GM11168 (cell line): ENCODE measurements around the gene GAS7.

Experiments
- in situ Hi-C: fragments of 300-500 bp; cut with MboI; formaldehyde crosslinking; loops from one replicate; pipeline ENCODE4 v1.12.0; 2022; ENCODE audit warnings: low sequenced_read_pairs; ENCODE audit not compliant: unreplicated experiment

GAS7 gene

GRCh38 chr17:9908649-9909042, 289.8 kb downstream of the GAS7 start:
- in situ Hi-C loops = loop anchor here (25.0 kb wide), 1 partner anchor 704 kb away; no protein-coding TSS in a partner anchor

GRCh38 chr17:9907883-9908648, 290.3 kb downstream of the GAS7 start:
- in situ Hi-C loops = loop anchor here (25.0 kb wide), 1 partner anchor 704 kb away; no protein-coding TSS in a partner anchor

GRCh38 chr17:9907131-9907530, 291.3 kb downstream of the GAS7 start:
- in situ Hi-C loops = loop anchor here (25.0 kb wide), 1 partner anchor 705 kb away; no protein-coding TSS in a partner anchor

- in situ Hi-C loops = loop anchor here (25.0 kb wide), 1 partner anchor 706 kb away; no protein-coding TSS in a partner anchor
Measured at GRCh38 chr17:9906616-9907015, 291.8 kb downstream of the GAS7 start.

- in situ Hi-C loops = loop anchor here (25.0 kb wide), 1 partner anchor 706 kb away; no protein-coding TSS in a partner anchor
Measured at GRCh38 chr17:9905902-9906301, 292.5 kb downstream of the GAS7 start.

GRCh38 chr17:9905078-9905415, 293.4 kb downstream of the GAS7 start, which contains the start of gene RCVRN:
TSS of gene RCVRN (minus strand) at chr17:9905271. CDS start at chr17:9905180, 91 bp downstream.
- in situ Hi-C loops = loop anchor here (25.0 kb wide), 1 partner anchor 707 kb away; no protein-coding TSS in a partner anchor

- in situ Hi-C loops = loop anchor here (25.0 kb wide), 1 partner anchor 708 kb away; no protein-coding TSS in a partner anchor
Measured at GRCh38 chr17:9904277-9905077, 293.9 kb downstream of the GAS7 start.

GRCh38 chr17:9902120-9902519, 296.3 kb downstream of the GAS7 start:
- in situ Hi-C loops = loop anchor here (25.0 kb wide), 1 partner anchor 710 kb away; no protein-coding TSS in a partner anchor

GRCh38 chr17:9900784-9901183, 297.6 kb downstream of the GAS7 start:
- in situ Hi-C loops = loop anchor here (25.0 kb wide), 1 partner anchor 712 kb away; no protein-coding TSS in a partner anchor

GRCh38 chr17:9900044-9900594, 298.3 kb downstream of the GAS7 start:
- in situ Hi-C loops = loop anchor here (25.0 kb wide), 1 partner anchor 712 kb away; no protein-coding TSS in a partner anchor

GRCh38 chr17:9899280-9900043, 298.9 kb downstream of the GAS7 start:
- in situ Hi-C loops = loop anchor here (25.0 kb wide), 1 partner anchor 713 kb away; no protein-coding TSS in a partner anchor

GRCh38 chr17:9898812-9899211, 299.6 kb downstream of the GAS7 start:
- in situ Hi-C loops = no loop called here

GRCh38 chr17:9897372-9897968, 300.9 kb downstream of the GAS7 start:
- in situ Hi-C loops = no loop called here

- in situ Hi-C loops = no loop called here
Measured at GRCh38 chr17:9895923-9896322, 302.5 kb downstream of the GAS7 start.

- in situ Hi-C loops = no loop called here
Measured at GRCh38 chr17:9894231-9894630, 304.2 kb downstream of the GAS7 start.

- in situ Hi-C loops = no loop called here
Measured at GRCh38 chr17:9893411-9894012, 304.9 kb downstream of the GAS7 start.

GRCh38 chr17:9890124-9890523, 308.3 kb downstream of the GAS7 start:
- in situ Hi-C loops = no loop called here

- in situ Hi-C loops = no loop called here
Measured at GRCh38 chr17:9887508-9887907, 310.9 kb downstream of the GAS7 start.
